Upper lobe of left lung (tissue), 6 donors: ENCODE data around the gene USP36. TPM values are rescaled to one million over a fixed set of nuclear protein-coding genes. Genes with fewer than 3 reads are reported as not detected.

ENCODE experiments used
- ATAC-seq, 2 donors: fragments of 200-7000 bp; cut with Tn5 transposase; one replicate each; pipeline ENCODE4 v1.9.1; 2022; ENCODE audit warnings: mild to moderate bottlenecking in 2 of 2, moderate library complexity in 2 of 2; ENCODE audit not compliant: low FRiP score in 2 of 2
- DNase-seq, 2 donors: peaks; one replicate each; pipeline ENCODE4 v3.0.0-alpha.2; 2019 to 2020
- H3K27ac ChIP-seq, 4 donors: fragments of 200-600 bp; sonication (generic); one replicate each; pipeline ENCODE4 v1.5.1; 2016 to 2019
- H3K27me3 ChIP-seq, 4 donors: fragments of 200-600 bp; sonication (generic); one replicate each; pipeline ENCODE4 v1.5.1; 2017 to 2019
- H3K36me3 ChIP-seq, 4 donors: fragments of 200-600 bp; sonication (generic); one replicate each; pipeline ENCODE4 v1.5.1; 2016 to 2019
- H3K4me1 ChIP-seq, 4 donors: fragments of 200-600 bp; sonication (generic); one replicate each; pipeline ENCODE4 v1.5.1; 2018 to 2019
- H3K4me3 ChIP-seq, 4 donors: fragments of 200-600 bp; sonication (generic); one replicate each; pipeline ENCODE4 v1.5.1; 2017 to 2019; ENCODE audit warnings: mild to moderate bottlenecking in 2 of 4, moderate library complexity in 1 of 4
- H3K9me3 ChIP-seq, 4 donors: fragments of 200-600 bp; sonication (generic); one replicate each; pipeline ENCODE4 v1.5.1; 2018 to 2019
- CTCF ChIP-seq, 6 experiments: fragments of 450-650 bp in 4 of 6; fragments of 200-600 bp in 2 of 6; sonication (generic) in 2 of 6; IDR thresholded peaks; one replicate each; pipeline ENCODE4 v1.5.1; 2016 to 2019; ENCODE audit warnings: antibody characterized with exemption in 6 of 6
- EP300 ChIP-seq, 4 donors: sonication (generic); formaldehyde crosslinking; IDR thresholded peaks; one replicate each; pipeline ENCODE4 v1.5.1; 2017; ENCODE audit warnings: antibody characterized with exemption in 4 of 4, control low read depth in 2 of 4
- POLR2A ChIP-seq, 4 donors: fragments of 450-650 bp; IDR thresholded peaks; one replicate each; pipeline ENCODE4 v1.5.1; 2016 to 2017; ENCODE audit warnings: antibody characterized with exemption in 4 of 4, mild to moderate bottlenecking in 2 of 4
- POLR2AphosphoS5 ChIP-seq, 2 donors: sonication (generic); formaldehyde crosslinking; IDR thresholded peaks; one replicate each; pipeline ENCODE4 v1.5.1; 2017; ENCODE audit warnings: antibody characterized with exemption in 2 of 2
- whole genome bisulfite sequencing, 2 donors: methylation state at CpG; one replicate each; pipeline ENCODE4 v1.1.5; 2017 to 2018; 5-methylcytosine and 5-hydroxymethylcytosine counted together
- total RNA-seq, 6 donors: library from RNA; depleted of rRNA in 4 of 6; stranded (reverse); fragments of >200 nt in 4 of 6; gene quantifications; one replicate each; pipeline versions ENCODE4 v1.1.0 to v1.2.1, GENCODE V29; 2016 to 2021
- donor health status: DM: no; HTN: no; CAD: no; lungs with moderate emphysema.
- donor health status: DM: no; HTN: yes; CAD: no; lungs with severe emphysema.

Gene USP36
- total RNA-seq, 6 donors from 2014 or later = 31.1 to 76.5 (median 55.4) TPM

- H3K4me3 ChIP-seq = no peak overlapping the region
- no peaks in the 10 kb centered on the region for H3K27me3 ChIP-seq
- no peaks in the 10 kb centered on the region for H3K9me3 ChIP-seq
- peaks cover 4 to 94% (median 54%) of the 10 kb centered on the region in 4 donors for H3K36me3 ChIP-seq
- TF ChIP-seq CTCF (IDR thresholded peaks at IDR 0.05) (no peak), EP300 (IDR thresholded peaks at IDR 0.05) (no peak), POLR2A (IDR thresholded peaks at IDR 0.05) (no peak), POLR2AphosphoS5 (IDR thresholded peaks at IDR 0.05) (no peak)
- DNase-seq = no peak
- peaks cover 4 to 21% (median 16%) of the 10 kb centered on the region in 4 donors for H3K4me1 ChIP-seq
- 88 to 92% methylated on average over 20 to 28 of the region's 28 CpGs for WGBS, 2 donors
- H3K27ac ChIP-seq = peak overlapping the region in 2 of 4 donors; percentile 13 to 62
- ATAC-seq = no peak
Measured at GRCh38 chr17:78797691-78798585, 42.7 kb downstream of the USP36 start.

GRCh38 chr17:78797213-78797612 lies 43.4 kb downstream of the USP36 start:
- Histone ChIP-seq H3K4me1 (peaks cover 4 to 21% (median 16%) of the 10 kb centered on the region in 4 donors), H3K27ac (peak overlapping the region; percentile 35 to 62 (median 46)), H3K4me3 (no peak overlapping the region), H3K27me3 (no peaks in the 10 kb centered on the region), H3K36me3 (peaks cover 4 to 87% (median 47%) of the 10 kb centered on the region in 4 donors), H3K9me3 (no peaks in the 10 kb centered on the region)
- ATAC-seq = no peak
- TF ChIP-seq POLR2A (IDR thresholded peaks at IDR 0.05) (no peak), POLR2AphosphoS5 (IDR thresholded peaks at IDR 0.05) (no peak), EP300 (IDR thresholded peaks at IDR 0.05) (no peak)
- no peak for DNase-seq
- WGBS, 2 donors = 73 to 83% methylated on average over 9 to 11 of the region's 11 CpGs

- Histone ChIP-seq H3K4me3 (no peak overlapping the region), H3K4me1 (peaks cover 4 to 26% (median 18%) of the 10 kb centered on the region in 4 donors), H3K36me3 (peaks cover 4 to 80% (median 40%) of the 10 kb centered on the region in 4 donors), H3K27me3 (no peaks in the 10 kb centered on the region), H3K9me3 (no peaks in the 10 kb centered on the region), H3K27ac (peak overlapping the region; percentile 35 to 77 (median 46))
- ATAC-seq (no peak), DNase-seq (no peak)
- 46 to 64% methylated on average over 11 of the region's 11 CpGs for WGBS, 2 donors
- no peak for TF ChIP-seq POLR2AphosphoS5 (IDR thresholded peaks at IDR 0.05)
- TF ChIP-seq POLR2A (IDR thresholded peaks at IDR 0.05) = no peak
- TF ChIP-seq EP300 (IDR thresholded peaks at IDR 0.05) = no peak
- TF ChIP-seq CTCF (IDR thresholded peaks at IDR 0.05) = no peak
Measured at GRCh38 chr17:78796517-78796900, 44.1 kb downstream of the USP36 start.

- Histone ChIP-seq H3K4me1 (peaks cover 4 to 30% (median 21%) of the 10 kb centered on the region in 4 donors), H3K4me3 (no peak overlapping the region), H3K36me3 (peaks cover 4 to 76% (median 36%) of the 10 kb centered on the region in 4 donors), H3K27ac (peak overlapping the region; percentile 35 to 77 (median 46)), H3K27me3 (no peaks in the 10 kb centered on the region), H3K9me3 (no peaks in the 10 kb centered on the region)
- TF ChIP-seq CTCF (IDR thresholded peaks at IDR 0.05) (no peak), POLR2AphosphoS5 (IDR thresholded peaks at IDR 0.05) (peak in 1 of 2 donors; percentile 11)
- ATAC-seq (no peak), DNase-seq (no peak)
- 80 to 85% methylated on average over 14 of the region's 14 CpGs for WGBS, 2 donors
Measured at GRCh38 chr17:78795861-78796516, 44.6 kb downstream of the USP36 start.
